Endothelial cell of umbilical vein (primary cell): ENCODE results near the gene CFAP70.
"Not testable (repeated sequence)": the region's sequence is repeated elsewhere in the genome, so short reads cannot be mapped to it uniquely, and the experiment has no call there.

Source experiments
- EZH2 ChIP-seq: IDR thresholded peaks from 2 replicates; pipeline ENCODE4 v1.6.1; 2012; ENCODE audit warnings: borderline replicate concordance, low read depth, mild to moderate bottlenecking, moderate library complexity, low read length, inconsistent platforms; ENCODE audit not compliant: severe bottlenecking
- FOS ChIP-seq: IDR thresholded peaks from 2 replicates; pipeline ENCODE4 v1.6.1; 2011; ENCODE audit warnings: mild to moderate bottlenecking, low read length, moderate library complexity, borderline replicate concordance; ENCODE audit not compliant: insufficient read depth
- GATA2 ChIP-seq: IDR thresholded peaks from 2 replicates; pipeline ENCODE4 v1.7.0; 2011; ENCODE audit warnings: low read depth, mild to moderate bottlenecking, moderate library complexity, mixed read lengths, low read length; ENCODE audit not compliant: insufficient read length, insufficient read depth
- JUN ChIP-seq: IDR thresholded peaks from 2 replicates; pipeline ENCODE4 v1.6.1; 2011; ENCODE audit warnings: borderline replicate concordance, low read depth; ENCODE audit not compliant: insufficient read length, insufficient read depth
- MYC ChIP-seq: IDR thresholded peaks from one replicate; pipeline ENCODE4 v1.6.1; 2011; ENCODE audit warnings: mild to moderate bottlenecking, low read depth, low read length
- POLR2A ChIP-seq: IDR thresholded peaks from 2 replicates; pipeline ENCODE4 v1.6.1; 2012; ENCODE audit warnings: low read depth, mild to moderate bottlenecking, control low read depth, low read length
- POLR2AphosphoS5 ChIP-seq: IDR thresholded peaks from 2 replicates; pipeline ENCODE4 v1.6.1; 2012; ENCODE audit warnings: low read depth, mild to moderate bottlenecking, control low read depth, low read length, moderate library complexity; ENCODE audit not compliant: insufficient read depth
- TF ChIP-seq, protein P1 (sequence below), 2 donors: IDR thresholded peaks; 1 replicate in 1 of 2; 2 replicates in 1 of 2; pipeline ENCODE4 v1.5.1; 2011; ENCODE audit warnings: low read length in 2 of 2, mild to moderate bottlenecking in 2 of 2, moderate library complexity in 2 of 2, control low read depth in 1 of 2, inconsistent platforms in 1 of 2, low read depth in 1 of 2; ENCODE audit not compliant: insufficient read depth in 1 of 2; ENCODE audit errors: extremely low read depth in 1 of 2
- TF ChIP-seq, protein P2 (sequence below): IDR thresholded peaks from 2 replicates; pipeline ENCODE4 v1.6.1; 2011; ENCODE audit not compliant: insufficient read depth, insufficient read length

DNA sequence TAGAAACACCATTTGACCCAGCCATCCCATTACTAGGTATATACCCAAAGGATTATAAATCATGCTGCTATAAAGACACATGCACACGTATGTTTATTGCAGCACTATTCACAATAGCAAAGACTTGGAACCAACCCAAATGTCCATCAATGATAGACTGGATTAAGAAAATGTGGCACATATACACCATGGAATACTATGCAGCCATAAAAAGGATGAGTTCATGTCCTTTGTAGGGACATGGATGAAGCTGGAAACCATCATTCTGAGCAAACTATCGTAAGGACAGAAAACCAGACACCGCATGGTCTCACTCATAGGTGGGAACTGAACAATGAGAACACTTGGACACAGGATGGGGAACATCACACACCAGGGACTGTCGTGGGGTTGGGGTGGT, 35.7 kb upstream of the CFAP70 start:
- TF ChIP-seq, protein P1, sequence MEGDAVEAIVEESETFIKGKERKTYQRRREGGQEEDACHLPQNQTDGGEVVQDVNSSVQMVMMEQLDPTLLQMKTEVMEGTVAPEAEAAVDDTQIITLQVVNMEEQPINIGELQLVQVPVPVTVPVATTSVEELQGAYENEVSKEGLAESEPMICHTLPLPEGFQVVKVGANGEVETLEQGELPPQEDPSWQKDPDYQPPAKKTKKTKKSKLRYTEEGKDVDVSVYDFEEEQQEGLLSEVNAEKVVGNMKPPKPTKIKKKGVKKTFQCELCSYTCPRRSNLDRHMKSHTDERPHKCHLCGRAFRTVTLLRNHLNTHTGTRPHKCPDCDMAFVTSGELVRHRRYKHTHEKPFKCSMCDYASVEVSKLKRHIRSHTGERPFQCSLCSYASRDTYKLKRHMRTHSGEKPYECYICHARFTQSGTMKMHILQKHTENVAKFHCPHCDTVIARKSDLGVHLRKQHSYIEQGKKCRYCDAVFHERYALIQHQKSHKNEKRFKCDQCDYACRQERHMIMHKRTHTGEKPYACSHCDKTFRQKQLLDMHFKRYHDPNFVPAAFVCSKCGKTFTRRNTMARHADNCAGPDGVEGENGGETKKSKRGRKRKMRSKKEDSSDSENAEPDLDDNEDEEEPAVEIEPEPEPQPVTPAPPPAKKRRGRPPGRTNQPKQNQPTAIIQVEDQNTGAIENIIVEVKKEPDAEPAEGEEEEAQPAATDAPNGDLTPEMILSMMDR (IDR thresholded peaks at IDR 0.05; ENCODE audit: extremely low read depth in 1 of 2, insufficient read depth in 1 of 2, low read depth in 1 of 2, low read length in 2 of 2) = not testable (repeated sequence)
- not testable (repeated sequence) for TF ChIP-seq EZH2, POLR2AphosphoS5, FOS, POLR2A, GATA2, MYC, JUN
- TF ChIP-seq, protein P2, sequence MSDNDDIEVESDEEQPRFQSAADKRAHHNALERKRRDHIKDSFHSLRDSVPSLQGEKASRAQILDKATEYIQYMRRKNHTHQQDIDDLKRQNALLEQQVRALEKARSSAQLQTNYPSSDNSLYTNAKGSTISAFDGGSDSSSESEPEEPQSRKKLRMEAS = not testable (repeated sequence)
